K562 (cell line): ENCODE measurements around the gene ASPRV1. TPM values are rescaled to one million over a fixed set of nuclear protein-coding genes. Genes with fewer than 3 reads are reported as not detected.

ENCODE experiments used
- KAT7 ChIP-seq: sonication (generic); formaldehyde crosslinking; IDR thresholded peaks from 2 replicates; pipeline ENCODE4 v1.8.0; 2022; ENCODE audit warnings: missing genetic modification reagents, mild to moderate bottlenecking, borderline replicate concordance
- KLF10 ChIP-seq: fragments of 250-450 bp; sonication (Bioruptor Pico); IDR thresholded peaks from 2 replicates; pipeline ENCODE4 v1.6.1; 2021; ENCODE audit warnings: matching md5 sums
- POLR3G ChIP-seq: IDR thresholded peaks from 2 replicates; pipeline ENCODE4 v1.6.1; 2011; ENCODE audit not compliant: insufficient read length, insufficient replicate concordance; ENCODE audit errors: extremely low read depth
- ZNF311 ChIP-seq: fragments of 250-450 bp; sonication (Bioruptor Pico); IDR thresholded peaks from 2 replicates; pipeline ENCODE4 v1.4.0; 2020; ENCODE audit warnings: mild to moderate bottlenecking, moderate library complexity
- ZNF668 ChIP-seq: fragments of 250-450 bp; sonication (Bioruptor Pico); IDR thresholded peaks from 2 replicates; pipeline ENCODE4 v1.8.0; 2022; ENCODE audit warnings: mild to moderate bottlenecking, inconsistent platforms
- ZNF695 ChIP-seq: fragments of 450-650 bp; formaldehyde crosslinking; IDR thresholded peaks from 2 replicates; pipeline ENCODE4 v1.4.0; 2020; ENCODE audit warnings: mild to moderate bottlenecking, moderate library complexity
- polyA plus RNA-seq, 8 experiments: library from polyadenylated mRNA; depleted of rRNA in 4 of 8; stranded (reverse) in 5 of 8; unstranded in 3 of 8; fragments of >200 nt; fragmentation: Nextera tagmentation in 2 of 8; fragmentation: Illumina TruSeq in 1 of 8; extraction: Ambion mirVana in 2 of 8; extraction: Trizol in 1 of 8; gene quantifications; 2 replicates each; pipeline versions ENCODE4 v1.2.1 to v1.2.3, GENCODE V29; 2011 to 2014; ENCODE audit warnings: inconsistent platforms in 1 of 8, missing spikeins in 1 of 8
- total RNA-seq, 7 experiments: library from RNA; depleted of rRNA in 6 of 7; stranded (reverse); fragments of >200 nt in 6 of 7; fragmentation: Illumina TruSeq in 2 of 7; extraction: Trizol in 2 of 7; gene quantifications; 2 replicates each; pipeline versions ENCODE4 v1.2.1 to v1.2.3, GENCODE V29; 2011 to 2021; ENCODE audit warnings: low replicate concordance in 1 of 7
- TF ChIP-seq, protein P1 (sequence below): fragments of 450-650 bp; IDR thresholded peaks from 2 replicates; pipeline ENCODE4 v1.6.1; 2016; ENCODE audit warnings: mild to moderate bottlenecking, moderate library complexity
- TF ChIP-seq, protein P2 (sequence below): fragments of 450-650 bp; IDR thresholded peaks from 2 replicates; pipeline ENCODE4 v1.6.1; 2016
- TF ChIP-seq, protein P3 (sequence below): fragments of 450-650 bp; IDR thresholded peaks from 2 replicates; pipeline ENCODE4 v1.6.1; 2016; ENCODE audit warnings: missing biosample characterization, missing genetic modification characterization
- TF ChIP-seq, protein P4 (sequence below): sonication (generic); formaldehyde crosslinking; IDR thresholded peaks from 2 replicates; pipeline ENCODE4 v1.8.0; 2022; ENCODE audit warnings: missing genetic modification reagents, mild to moderate bottlenecking, moderate library complexity, borderline replicate concordance

Gene ASPRV1
- total and polyA plus RNA-seq, 9 of the 15 experiments (the other 6 are each of a cell fraction or from before 2014, with no cell fraction given) = 0.17 to 0.72 (median 0.47) TPM; not detected in 1

DNA sequence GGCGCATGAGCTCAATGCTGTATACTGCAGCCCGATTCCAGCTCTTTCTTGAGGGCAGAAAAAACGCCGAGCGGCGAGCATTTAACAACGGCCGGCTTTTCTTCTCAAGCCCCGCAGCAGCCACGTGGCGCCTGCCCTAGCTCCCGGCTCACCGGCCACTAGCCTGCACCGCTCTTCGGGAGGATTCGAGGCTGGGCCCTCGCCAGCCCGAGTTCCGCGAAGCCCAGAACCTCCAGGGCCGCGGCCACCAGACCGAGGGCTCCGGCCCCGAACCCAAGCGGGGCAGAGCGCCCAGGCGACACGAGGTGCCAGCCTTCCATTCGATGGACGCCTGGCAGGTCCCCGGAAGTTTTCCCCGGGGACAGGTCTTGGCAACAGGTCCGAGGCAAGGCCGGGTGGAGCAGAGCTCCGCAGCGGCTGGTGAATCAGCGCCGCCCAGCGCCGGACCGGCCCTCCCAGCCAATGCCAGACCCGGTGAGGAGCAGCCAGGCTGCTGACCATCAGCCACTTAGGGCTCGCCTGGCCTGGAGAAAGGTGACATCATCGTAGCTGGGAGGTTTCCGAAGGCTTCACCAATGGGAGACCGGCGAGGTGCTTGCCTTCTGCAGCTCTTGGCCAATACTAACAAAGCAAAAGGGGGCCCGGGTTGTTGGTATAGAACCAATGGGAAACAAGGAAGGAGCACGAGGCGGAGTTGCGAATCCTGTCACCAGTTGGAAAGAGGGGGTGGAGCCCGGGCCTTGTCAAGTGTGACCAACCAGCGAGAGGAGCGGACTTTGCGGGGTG, 47.1 kb downstream of the ASPRV1 start (continued):
- TF ChIP-seq, protein P1, sequence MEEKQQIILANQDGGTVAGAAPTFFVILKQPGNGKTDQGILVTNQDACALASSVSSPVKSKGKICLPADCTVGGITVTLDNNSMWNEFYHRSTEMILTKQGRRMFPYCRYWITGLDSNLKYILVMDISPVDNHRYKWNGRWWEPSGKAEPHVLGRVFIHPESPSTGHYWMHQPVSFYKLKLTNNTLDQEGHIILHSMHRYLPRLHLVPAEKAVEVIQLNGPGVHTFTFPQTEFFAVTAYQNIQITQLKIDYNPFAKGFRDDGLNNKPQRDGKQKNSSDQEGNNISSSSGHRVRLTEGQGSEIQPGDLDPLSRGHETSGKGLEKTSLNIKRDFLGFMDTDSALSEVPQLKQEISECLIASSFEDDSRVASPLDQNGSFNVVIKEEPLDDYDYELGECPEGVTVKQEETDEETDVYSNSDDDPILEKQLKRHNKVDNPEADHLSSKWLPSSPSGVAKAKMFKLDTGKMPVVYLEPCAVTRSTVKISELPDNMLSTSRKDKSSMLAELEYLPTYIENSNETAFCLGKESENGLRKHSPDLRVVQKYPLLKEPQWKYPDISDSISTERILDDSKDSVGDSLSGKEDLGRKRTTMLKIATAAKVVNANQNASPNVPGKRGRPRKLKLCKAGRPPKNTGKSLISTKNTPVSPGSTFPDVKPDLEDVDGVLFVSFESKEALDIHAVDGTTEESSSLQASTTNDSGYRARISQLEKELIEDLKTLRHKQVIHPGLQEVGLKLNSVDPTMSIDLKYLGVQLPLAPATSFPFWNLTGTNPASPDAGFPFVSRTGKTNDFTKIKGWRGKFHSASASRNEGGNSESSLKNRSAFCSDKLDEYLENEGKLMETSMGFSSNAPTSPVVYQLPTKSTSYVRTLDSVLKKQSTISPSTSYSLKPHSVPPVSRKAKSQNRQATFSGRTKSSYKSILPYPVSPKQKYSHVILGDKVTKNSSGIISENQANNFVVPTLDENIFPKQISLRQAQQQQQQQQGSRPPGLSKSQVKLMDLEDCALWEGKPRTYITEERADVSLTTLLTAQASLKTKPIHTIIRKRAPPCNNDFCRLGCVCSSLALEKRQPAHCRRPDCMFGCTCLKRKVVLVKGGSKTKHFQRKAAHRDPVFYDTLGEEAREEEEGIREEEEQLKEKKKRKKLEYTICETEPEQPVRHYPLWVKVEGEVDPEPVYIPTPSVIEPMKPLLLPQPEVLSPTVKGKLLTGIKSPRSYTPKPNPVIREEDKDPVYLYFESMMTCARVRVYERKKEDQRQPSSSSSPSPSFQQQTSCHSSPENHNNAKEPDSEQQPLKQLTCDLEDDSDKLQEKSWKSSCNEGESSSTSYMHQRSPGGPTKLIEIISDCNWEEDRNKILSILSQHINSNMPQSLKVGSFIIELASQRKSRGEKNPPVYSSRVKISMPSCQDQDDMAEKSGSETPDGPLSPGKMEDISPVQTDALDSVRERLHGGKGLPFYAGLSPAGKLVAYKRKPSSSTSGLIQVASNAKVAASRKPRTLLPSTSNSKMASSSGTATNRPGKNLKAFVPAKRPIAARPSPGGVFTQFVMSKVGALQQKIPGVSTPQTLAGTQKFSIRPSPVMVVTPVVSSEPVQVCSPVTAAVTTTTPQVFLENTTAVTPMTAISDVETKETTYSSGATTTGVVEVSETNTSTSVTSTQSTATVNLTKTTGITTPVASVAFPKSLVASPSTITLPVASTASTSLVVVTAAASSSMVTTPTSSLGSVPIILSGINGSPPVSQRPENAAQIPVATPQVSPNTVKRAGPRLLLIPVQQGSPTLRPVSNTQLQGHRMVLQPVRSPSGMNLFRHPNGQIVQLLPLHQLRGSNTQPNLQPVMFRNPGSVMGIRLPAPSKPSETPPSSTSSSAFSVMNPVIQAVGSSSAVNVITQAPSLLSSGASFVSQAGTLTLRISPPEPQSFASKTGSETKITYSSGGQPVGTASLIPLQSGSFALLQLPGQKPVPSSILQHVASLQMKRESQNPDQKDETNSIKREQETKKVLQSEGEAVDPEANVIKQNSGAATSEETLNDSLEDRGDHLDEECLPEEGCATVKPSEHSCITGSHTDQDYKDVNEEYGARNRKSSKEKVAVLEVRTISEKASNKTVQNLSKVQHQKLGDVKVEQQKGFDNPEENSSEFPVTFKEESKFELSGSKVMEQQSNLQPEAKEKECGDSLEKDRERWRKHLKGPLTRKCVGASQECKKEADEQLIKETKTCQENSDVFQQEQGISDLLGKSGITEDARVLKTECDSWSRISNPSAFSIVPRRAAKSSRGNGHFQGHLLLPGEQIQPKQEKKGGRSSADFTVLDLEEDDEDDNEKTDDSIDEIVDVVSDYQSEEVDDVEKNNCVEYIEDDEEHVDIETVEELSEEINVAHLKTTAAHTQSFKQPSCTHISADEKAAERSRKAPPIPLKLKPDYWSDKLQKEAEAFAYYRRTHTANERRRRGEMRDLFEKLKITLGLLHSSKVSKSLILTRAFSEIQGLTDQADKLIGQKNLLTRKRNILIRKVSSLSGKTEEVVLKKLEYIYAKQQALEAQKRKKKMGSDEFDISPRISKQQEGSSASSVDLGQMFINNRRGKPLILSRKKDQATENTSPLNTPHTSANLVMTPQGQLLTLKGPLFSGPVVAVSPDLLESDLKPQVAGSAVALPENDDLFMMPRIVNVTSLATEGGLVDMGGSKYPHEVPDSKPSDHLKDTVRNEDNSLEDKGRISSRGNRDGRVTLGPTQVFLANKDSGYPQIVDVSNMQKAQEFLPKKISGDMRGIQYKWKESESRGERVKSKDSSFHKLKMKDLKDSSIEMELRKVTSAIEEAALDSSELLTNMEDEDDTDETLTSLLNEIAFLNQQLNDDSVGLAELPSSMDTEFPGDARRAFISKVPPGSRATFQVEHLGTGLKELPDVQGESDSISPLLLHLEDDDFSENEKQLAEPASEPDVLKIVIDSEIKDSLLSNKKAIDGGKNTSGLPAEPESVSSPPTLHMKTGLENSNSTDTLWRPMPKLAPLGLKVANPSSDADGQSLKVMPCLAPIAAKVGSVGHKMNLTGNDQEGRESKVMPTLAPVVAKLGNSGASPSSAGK = peak; percentile 98
- TF ChIP-seq ZNF668 (CRISPR knock-in tag) (no peak), KLF10 (no peak), ZNF695 (0 out of 2 replicates have a peak, but pooled peaks have one; percentile 58), KAT7 (CRISPR knock-in tag) (peak; percentile 78; the same call in 1 of the 2 replicates), ZNF311 (no peak), POLR3G (no peak)
- TF ChIP-seq, protein P2, sequence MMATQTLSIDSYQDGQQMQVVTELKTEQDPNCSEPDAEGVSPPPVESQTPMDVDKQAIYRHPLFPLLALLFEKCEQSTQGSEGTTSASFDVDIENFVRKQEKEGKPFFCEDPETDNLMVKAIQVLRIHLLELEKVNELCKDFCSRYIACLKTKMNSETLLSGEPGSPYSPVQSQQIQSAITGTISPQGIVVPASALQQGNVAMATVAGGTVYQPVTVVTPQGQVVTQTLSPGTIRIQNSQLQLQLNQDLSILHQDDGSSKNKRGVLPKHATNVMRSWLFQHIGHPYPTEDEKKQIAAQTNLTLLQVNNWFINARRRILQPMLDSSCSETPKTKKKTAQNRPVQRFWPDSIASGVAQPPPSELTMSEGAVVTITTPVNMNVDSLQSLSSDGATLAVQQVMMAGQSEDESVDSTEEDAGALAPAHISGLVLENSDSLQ = peak; percentile 88
- TF ChIP-seq, protein P3, sequence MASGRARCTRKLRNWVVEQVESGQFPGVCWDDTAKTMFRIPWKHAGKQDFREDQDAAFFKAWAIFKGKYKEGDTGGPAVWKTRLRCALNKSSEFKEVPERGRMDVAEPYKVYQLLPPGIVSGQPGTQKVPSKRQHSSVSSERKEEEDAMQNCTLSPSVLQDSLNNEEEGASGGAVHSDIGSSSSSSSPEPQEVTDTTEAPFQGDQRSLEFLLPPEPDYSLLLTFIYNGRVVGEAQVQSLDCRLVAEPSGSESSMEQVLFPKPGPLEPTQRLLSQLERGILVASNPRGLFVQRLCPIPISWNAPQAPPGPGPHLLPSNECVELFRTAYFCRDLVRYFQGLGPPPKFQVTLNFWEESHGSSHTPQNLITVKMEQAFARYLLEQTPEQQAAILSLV (tag) = no peak
- TF ChIP-seq, protein P4, sequence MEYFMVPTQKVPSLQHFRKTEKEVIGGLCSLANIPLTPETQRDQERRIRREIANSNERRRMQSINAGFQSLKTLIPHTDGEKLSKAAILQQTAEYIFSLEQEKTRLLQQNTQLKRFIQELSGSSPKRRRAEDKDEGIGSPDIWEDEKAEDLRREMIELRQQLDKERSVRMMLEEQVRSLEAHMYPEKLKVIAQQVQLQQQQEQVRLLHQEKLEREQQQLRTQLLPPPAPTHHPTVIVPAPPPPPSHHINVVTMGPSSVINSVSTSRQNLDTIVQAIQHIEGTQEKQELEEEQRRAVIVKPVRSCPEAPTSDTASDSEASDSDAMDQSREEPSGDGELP (CRISPR knock-in tag) = peak; percentile 88
